Measurements from ENCODE around the gene RPL22L1. TPM values are rescaled to one million over a fixed set of nuclear protein-coding genes. Genes with fewer than 3 reads are reported as not detected.
A peak's percentile ranks its signal among the peaks of the same experiment; 100 is the strongest.
"Not testable (repeated sequence)": the region's sequence is repeated elsewhere in the genome, so short reads cannot be mapped to it uniquely, and the experiment has no call there.

The RPL22L1 gene
- total RNA-seq, 3 donors from 2014 or later = 204 to 231 (median 209) TPM

DNA sequence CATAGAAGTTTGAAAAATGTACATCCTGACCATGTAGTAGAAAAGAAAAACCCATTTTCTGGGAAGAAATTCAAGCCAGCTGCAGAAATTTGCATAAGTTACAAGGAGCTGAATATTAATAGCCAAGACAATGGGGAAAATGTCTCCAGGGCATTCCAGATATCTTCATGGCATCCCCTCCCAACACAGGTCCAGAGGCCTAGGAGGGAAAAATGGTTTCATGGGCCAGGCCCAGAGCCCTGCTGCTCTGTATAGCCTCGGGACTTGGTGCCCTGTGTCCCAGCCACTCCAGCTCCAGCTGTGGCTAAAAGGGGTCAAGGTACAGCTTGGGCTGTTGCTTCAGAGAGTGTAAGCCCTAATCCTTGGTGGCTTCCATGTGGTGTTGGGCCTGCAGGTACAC is 27.2 kb upstream of the RPL22L1 start:
- H3K36me3 Mint-ChIP-seq (ENCODE audit: insufficient read depth) = peaks cover 28% of the 10 kb centered on the region
- not testable (repeated sequence) for H3K9me3 Mint-ChIP-seq; H3K4me1 Mint-ChIP-seq (ENCODE audit: low read depth); H3K27me3 Mint-ChIP-seq (ENCODE audit: low read depth); ATAC-seq; H3K4me3 Mint-ChIP-seq; DNase-seq

DNA sequence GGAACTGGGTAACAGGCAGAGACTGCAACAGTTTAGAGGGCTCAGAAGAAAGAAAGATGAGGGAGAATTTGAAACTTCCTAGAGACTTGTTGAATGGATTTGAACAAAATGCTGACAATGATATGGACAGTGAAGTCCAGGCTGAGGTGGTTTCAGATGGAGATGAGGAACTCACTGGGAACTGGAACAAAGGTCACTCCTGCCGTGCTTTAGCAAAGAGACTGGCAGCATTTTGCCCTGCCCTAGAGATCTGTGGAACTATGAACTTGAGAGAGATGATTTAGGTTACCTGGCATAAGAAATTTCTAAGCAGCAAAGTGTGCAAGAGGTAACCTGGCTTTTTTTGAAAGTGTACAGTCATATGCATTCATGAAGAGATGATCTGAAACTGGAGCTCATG is 26.8 kb upstream of the RPL22L1 start:
- Mint-ChIP-seq H3K36me3 (ENCODE audit: insufficient read depth) (peaks cover 24% of the 10 kb centered on the region), H3K9me3 (no peaks in the 10 kb centered on the region), H3K27me3 (ENCODE audit: low read depth) (no peaks in the 10 kb centered on the region), H3K4me1 (ENCODE audit: low read depth) (no peaks in the 10 kb centered on the region), H3K4me3 (no peak overlapping the region)
- no peak for DNase-seq
- ATAC-seq = no peak

DNA sequence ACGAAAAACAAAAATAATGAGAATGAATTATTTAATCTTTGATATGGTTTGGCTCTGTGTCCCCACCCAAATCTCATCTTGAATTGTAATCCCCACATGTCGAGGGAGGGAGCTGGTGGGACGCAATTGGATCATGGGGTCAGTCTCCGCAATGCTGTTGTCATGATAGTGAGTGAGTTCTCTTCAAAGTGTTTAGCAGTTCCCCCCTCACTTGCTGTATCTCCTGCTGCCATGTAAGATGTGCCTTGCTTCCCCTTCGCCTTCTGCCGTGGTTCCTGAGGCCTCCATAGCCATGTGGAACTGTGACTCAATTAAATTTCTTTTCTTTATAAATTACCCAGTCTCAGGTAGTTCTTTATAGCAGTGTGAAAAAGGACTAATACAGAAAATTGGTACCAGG is 26.3 kb upstream of the RPL22L1 start:
- H3K36me3 Mint-ChIP-seq (ENCODE audit: insufficient read depth) = peaks cover 24% of the 10 kb centered on the region
- not testable (repeated sequence) for ATAC-seq; H3K9me3 Mint-ChIP-seq; H3K27me3 Mint-ChIP-seq (ENCODE audit: low read depth); H3K4me3 Mint-ChIP-seq; DNase-seq; H3K4me1 Mint-ChIP-seq (ENCODE audit: low read depth)

DNA sequence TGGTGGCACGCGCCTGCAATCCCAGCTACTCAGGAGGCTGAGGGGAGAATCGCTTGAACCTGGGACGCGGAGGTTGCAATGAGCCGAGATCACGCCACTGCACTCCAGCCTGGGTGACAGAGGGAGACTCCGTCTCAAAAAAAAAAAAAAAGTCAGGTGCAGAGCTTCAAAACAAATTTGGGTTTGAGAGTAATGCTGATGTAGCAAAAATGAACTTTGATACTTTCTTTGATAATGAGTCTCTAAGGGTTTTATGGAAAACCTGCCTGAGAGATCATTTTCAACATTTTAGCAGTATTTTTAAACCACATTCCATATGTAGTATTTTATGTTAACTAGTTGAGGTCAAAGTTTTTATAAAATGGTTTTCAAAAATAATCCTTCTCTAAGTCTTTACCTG is 23.9 kb upstream of the RPL22L1 start:
- no peaks in the 10 kb centered on the region for H3K27me3 Mint-ChIP-seq (ENCODE audit: low read depth)
- no peak for DNase-seq
- H3K4me3 Mint-ChIP-seq = no peak overlapping the region
- H3K9me3 Mint-ChIP-seq = no peaks in the 10 kb centered on the region
- H3K4me1 Mint-ChIP-seq (ENCODE audit: low read depth) = no peaks in the 10 kb centered on the region
- no peak for ATAC-seq
- peaks cover 20% of the 10 kb centered on the region for H3K36me3 Mint-ChIP-seq (ENCODE audit: insufficient read depth)

DNA sequence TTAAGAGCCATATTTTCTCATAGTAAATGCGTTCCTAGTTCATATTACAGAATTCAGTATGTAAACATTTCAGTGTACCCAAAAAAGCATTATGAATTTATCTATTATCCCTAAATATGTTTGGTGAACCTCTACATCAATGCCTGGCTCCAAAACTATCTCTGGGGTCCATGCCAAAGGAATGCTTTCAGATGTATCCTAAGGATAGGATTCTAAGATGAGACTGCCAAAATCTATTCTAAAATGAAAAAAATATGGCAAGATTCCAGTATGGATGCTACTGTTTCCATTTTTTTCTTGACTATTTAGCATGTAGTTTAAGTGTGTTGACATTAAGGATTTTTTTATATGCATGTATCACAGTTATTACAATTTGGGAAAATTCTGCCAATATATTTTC is 19.6 kb upstream of the RPL22L1 start:
- Mint-ChIP-seq H3K4me3 (no peak overlapping the region), H3K27me3 (ENCODE audit: low read depth) (peaks cover 4% of the 10 kb centered on the region), H3K9me3 (no peaks in the 10 kb centered on the region), H3K36me3 (ENCODE audit: insufficient read depth) (peaks cover 8% of the 10 kb centered on the region), H3K4me1 (ENCODE audit: low read depth) (no peaks in the 10 kb centered on the region)
- DNase-seq = no peak
- ATAC-seq = no peak

DNA sequence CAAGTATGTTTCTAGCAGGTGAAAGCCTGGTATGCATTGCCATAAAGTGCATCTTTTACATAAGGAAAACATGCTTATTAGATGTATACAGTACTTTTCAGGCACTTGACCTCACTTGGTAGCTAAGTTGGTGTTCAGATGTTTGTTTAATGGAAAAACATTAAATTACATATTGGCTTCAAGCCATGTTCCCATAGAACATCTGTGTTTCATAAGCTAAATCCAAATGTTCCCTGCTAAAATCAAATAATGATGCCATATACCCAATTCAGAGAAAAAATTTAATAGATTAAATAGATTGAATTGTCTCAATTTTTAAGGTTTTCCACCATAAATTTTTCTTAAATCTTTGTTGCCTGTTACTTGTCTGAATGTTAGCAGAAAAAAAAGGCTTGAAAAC is 19.1 kb upstream of the RPL22L1 start:
- H3K27me3 Mint-ChIP-seq (ENCODE audit: low read depth) = peaks cover 7% of the 10 kb centered on the region
- no peak overlapping the region for H3K4me3 Mint-ChIP-seq
- DNase-seq (no peak), ATAC-seq (no peak)
- peaks cover 8% of the 10 kb centered on the region for H3K36me3 Mint-ChIP-seq (ENCODE audit: insufficient read depth)
- H3K9me3 Mint-ChIP-seq = no peaks in the 10 kb centered on the region
- no peaks in the 10 kb centered on the region for H3K4me1 Mint-ChIP-seq (ENCODE audit: low read depth)

DNA sequence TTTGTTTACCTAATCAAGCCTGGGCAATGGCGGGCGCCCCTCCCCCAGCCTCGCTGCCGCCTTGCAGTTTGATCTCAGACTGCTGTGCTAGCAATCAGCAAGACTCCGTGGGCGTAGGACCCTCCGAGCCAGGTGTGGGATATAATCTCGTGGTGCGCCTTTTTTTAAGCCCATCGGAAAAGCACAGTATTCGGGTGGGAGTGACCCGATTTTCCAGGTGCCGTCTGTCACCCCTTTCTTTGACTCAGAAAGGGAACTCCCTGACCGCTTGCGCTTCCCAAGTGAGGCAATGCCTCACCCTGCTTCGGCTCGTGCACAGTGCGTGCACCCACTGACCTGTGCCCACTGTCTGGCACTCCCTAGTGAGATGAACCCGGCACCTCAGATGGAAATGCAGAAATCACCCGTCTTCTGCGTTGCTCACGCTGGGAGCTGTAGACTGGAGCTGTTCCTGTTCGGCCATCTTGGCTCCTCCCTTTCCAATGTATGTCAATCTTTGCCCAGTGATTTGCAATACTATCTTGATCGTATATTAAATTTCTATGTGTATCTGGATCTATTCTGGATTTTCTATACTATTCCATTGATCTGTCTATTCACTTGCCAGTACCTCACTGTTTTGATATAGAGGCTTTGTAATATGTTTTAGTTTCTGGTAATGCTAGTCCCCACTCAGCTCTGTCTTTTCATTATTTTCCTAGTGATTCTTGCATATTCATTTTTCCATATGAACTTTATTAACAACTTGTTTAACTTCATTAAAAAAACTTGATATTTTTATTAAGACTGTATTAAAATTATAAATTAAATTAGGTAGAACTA is 14.3 kb upstream of the RPL22L1 start:
- DNase-seq; H3K27me3 Mint-ChIP-seq (ENCODE audit: low read depth); H3K4me1 Mint-ChIP-seq (ENCODE audit: low read depth); H3K9me3 Mint-ChIP-seq; H3K4me3 Mint-ChIP-seq; ATAC-seq; H3K36me3 Mint-ChIP-seq (ENCODE audit: insufficient read depth): not testable (repeated sequence)

DNA sequence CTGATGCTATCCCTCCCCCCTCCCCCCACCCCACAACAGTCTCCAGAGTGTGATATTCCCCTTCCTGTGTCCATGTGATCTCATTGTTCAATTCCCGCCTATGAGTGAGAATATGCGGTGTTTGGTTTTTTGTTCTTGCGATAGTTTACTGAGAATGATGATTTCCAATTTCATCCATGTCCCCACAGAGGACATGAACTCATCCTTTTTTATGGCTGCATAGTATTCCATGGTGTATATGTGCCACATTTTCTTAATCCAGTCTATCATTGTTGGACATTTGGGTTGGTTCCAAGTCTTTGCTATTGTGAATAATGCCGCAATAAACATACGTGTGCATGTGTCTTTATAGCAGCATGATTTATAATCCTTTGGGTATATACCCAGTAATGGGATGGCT is 8.7 kb upstream of the RPL22L1 start:
- H3K36me3 Mint-ChIP-seq (ENCODE audit: insufficient read depth); H3K27me3 Mint-ChIP-seq (ENCODE audit: low read depth); DNase-seq; H3K4me1 Mint-ChIP-seq (ENCODE audit: low read depth); ATAC-seq; H3K4me3 Mint-ChIP-seq; H3K9me3 Mint-ChIP-seq: not testable (repeated sequence)

DNA sequence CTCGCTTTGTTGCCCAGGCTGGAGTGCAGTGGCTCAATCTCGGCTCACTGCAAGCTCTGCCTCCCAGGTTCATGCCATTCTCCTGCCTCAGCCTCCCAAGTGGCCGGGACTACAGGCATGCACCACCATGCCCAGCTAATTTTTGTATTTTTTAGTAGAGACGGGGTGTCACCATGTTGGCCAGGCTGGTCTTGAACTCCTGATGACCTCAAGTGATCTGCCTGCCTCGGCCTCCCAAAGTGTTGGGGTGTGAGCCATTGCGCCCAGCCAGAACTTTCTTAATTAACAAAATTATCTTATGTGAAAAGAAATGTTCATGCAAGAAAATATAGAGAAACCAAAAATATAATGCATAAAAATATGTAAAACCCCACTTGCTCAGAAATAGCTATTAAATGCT is 7.3 kb upstream of the RPL22L1 start:
- ATAC-seq; H3K9me3 Mint-ChIP-seq; H3K36me3 Mint-ChIP-seq (ENCODE audit: insufficient read depth); H3K27me3 Mint-ChIP-seq (ENCODE audit: low read depth); DNase-seq; H3K4me3 Mint-ChIP-seq; H3K4me1 Mint-ChIP-seq (ENCODE audit: low read depth): not testable (repeated sequence)

DNA sequence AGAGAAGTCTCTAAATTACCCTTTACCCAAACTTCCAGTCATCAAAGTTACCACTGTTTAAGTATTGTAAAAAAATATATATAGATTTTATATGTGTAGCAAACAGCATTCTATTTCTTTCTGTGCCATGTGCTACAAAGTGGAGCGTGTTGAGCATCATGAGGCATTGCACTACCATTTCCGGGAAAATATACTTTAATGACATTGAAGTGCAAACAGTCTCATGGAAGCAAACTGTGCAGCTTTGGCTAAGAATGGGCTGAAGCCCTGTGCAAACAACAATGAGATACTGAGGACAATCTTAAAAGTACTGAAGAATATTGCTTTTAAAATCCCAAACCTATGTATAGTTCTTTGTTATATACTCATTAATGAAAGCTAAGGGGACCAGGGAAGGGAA is 6.5 kb upstream of the RPL22L1 start:
- Mint-ChIP-seq H3K9me3 (peaks cover 5% of the 10 kb centered on the region), H3K4me1 (ENCODE audit: low read depth) (no peaks in the 10 kb centered on the region), H3K36me3 (ENCODE audit: insufficient read depth) (no peaks in the 10 kb centered on the region), H3K27me3 (ENCODE audit: low read depth) (no peaks in the 10 kb centered on the region), H3K4me3 (no peak overlapping the region)
- DNase-seq (no peak), ATAC-seq (no peak)

DNA sequence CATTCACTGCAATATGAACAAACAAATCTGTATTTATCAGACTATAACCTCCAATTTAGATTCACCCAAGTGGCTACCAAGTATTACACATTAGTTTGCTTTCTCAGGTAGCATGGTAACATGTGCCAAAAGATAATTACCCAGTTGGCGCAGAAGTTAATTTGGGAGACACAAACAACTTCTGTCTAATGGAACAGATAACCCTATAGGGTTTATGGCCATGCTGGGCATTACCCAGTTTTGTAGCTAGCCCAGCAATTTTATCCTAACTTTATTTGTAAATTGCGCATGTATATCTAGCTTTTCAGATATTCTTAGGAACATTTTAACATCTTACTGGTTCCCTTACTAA is 780 bp downstream of the RPL22L1 start:
- no peaks in the 10 kb centered on the region for H3K27me3 Mint-ChIP-seq (ENCODE audit: low read depth)
- ATAC-seq (no peak), DNase-seq (no peak)
- peaks cover 4% of the 10 kb centered on the region for H3K9me3 Mint-ChIP-seq
- H3K36me3 Mint-ChIP-seq (ENCODE audit: insufficient read depth) = peaks cover 42% of the 10 kb centered on the region
- H3K4me1 Mint-ChIP-seq (ENCODE audit: low read depth) = peaks cover 21% of the 10 kb centered on the region
- peak overlapping the region; percentile 97 for H3K4me3 Mint-ChIP-seq

DNA sequence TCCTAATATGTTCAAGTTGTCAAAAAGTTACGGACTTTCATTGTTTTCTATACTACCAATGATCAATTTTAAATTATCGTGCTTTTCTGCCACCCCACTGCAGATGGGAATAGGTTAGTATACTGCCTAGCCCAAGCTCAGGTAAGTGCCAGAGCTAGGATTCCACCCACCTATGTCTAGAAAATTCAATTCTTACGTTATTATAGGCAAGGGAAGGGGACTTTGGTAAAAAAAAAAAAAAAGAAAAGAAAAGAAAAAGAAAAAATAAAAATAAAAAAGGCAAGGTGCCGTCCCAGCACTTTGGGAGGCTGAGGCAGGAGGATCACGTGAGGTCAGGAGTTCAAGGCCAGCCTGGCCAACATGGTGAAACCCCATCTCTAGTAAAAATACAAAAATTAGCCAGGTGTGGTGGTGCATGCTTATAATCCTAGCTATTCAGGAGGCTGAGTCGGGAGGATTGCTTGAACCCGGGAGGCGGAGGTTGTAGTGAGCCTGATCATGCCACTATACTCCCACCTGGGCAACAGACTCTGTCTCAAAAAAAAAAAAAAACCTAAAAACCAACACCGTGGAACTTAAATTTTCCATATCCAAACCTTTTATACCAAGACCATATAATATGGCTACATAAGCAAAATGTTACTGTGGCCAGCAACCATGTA is 1.3 kb downstream of the RPL22L1 start:
- no peak for DNase-seq

DNA sequence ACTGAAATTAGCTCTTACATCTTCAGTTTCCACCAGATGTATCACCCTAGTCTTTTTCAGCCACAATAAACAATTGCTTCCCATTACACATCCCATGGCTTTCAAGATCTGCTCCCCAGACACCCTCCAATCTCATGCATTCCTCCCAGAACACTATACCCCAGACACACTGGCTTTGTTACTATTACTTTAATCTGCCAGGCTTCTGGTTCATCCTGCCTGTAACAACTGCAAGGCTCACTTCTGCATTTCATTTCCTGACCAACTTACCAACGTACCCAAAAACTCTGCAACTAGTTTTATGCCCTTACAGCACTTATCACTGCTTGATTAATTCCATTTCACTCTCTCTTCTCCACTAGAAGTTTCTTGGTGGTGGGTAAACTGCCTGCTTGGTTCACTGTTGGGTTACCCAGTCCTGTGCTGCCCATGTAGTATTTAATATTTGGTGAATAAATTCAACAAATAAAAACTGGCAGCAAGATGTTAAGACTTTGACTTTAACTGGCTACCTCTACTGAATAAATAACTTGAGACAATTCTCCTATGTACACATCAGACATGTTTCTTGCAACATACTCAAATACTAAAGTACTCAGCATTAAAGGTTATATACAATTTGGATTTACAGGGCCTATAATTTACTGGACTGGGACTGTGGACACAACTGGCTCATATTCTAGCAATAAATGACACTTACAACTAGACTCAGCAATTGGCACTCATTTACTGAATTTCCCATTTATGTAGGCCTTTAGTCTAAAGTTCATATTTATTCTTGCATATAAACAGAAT is 2.7 kb downstream of the RPL22L1 start:
- no peak for DNase-seq
- no peak for ATAC-seq
- H3K9me3 Mint-ChIP-seq = no peaks in the 10 kb centered on the region
- H3K36me3 Mint-ChIP-seq (ENCODE audit: insufficient read depth) = peaks cover 42% of the 10 kb centered on the region
- peak overlapping the region; percentile 97 for H3K4me3 Mint-ChIP-seq
- H3K27me3 Mint-ChIP-seq (ENCODE audit: low read depth) = no peaks in the 10 kb centered on the region
- peaks cover 21% of the 10 kb centered on the region for H3K4me1 Mint-ChIP-seq (ENCODE audit: low read depth)

More for the DNA sequence above, 1.3 kb downstream of the RPL22L1 start:
- peaks cover 21% of the 10 kb centered on the region for H3K4me1 Mint-ChIP-seq (ENCODE audit: low read depth)
- peak overlapping the region; percentile 97 for H3K4me3 Mint-ChIP-seq
- no peaks in the 10 kb centered on the region for H3K9me3 Mint-ChIP-seq
- no peaks in the 10 kb centered on the region for H3K27me3 Mint-ChIP-seq (ENCODE audit: low read depth)
- ATAC-seq = no peak
- H3K36me3 Mint-ChIP-seq (ENCODE audit: insufficient read depth) = peaks cover 42% of the 10 kb centered on the region

DNA sequence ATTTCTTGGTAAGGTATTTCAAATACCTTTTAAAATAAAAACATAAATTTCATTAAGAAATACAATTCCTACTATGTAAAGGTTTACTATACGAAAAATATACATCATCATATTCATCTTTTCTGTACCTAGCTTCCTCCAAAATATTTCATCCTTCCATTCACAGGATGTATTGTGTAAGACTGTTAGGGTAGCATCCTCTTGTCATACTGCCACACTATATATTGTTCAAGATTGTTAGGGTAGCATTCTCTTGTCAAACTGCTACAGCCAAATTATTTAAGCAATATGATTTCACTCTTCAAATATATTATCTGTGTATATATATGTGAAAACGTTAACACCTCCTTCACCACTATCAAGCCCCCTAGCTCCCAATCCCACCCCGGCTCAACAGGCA is 3.5 kb downstream of the RPL22L1 start:
- H3K9me3 Mint-ChIP-seq = no peaks in the 10 kb centered on the region
- no peak for DNase-seq
- ATAC-seq = no peak

More for the DNA sequence above, 3.5 kb downstream of the RPL22L1 start:
- Mint-ChIP-seq H3K4me1 (ENCODE audit: low read depth) (peaks cover 21% of the 10 kb centered on the region), H3K36me3 (ENCODE audit: insufficient read depth) (peaks cover 42% of the 10 kb centered on the region), H3K27me3 (ENCODE audit: low read depth) (no peaks in the 10 kb centered on the region), H3K4me3 (peak overlapping the region; percentile 97)
